ENCODE measurements around the gene CATSPER1. TPM values are rescaled to one million over a fixed set of nuclear protein-coding genes. Genes with fewer than 3 reads are reported as not detected.
A peak's percentile ranks its signal among the peaks of the same experiment; 100 is the strongest.

Gene CATSPER1
- total RNA-seq, 1 experiment from 2014 or later = 2.4 TPM

DNA sequence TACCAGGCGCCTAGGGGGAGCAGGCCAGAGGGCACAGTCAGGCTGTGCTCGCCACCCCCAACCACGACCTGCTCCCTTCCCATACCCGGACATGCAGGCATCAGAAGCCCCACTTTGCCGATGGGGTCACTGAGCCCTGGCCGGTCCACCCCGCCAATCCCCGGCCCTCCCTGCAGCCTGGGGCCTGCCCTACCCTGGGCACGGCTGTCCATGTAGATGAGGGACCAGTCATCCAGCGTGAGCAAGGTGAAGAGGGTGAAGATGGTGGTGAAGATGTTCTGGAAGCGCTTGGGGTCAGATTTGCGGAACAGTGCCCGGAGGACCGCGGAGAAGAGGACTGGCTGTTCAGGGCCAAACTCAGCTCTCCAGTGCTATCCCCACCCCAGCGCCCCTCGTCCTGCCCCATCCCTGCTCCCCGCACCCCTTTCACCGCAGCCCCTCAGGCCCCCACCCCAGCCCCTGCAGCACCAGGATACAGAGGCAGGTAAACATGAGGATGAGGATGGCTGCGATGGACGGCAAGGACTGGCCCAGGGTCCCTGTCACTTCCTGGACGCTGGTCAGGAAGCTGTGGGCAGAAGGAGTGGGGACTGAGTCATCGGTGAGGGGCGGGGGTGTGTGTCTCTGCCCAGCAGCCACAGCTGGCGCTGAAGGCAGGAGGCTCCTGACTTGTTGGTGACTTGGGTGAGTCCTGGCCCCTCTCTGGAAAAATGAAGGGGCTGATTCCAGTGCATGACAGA, 5.5 kb downstream of the CATSPER1 start:
- peaks cover 3% of the 10 kb centered on the region; the same call in 1 of the 2 replicates for H3K79me2 ChIP-seq (ENCODE audit: insufficient read depth, low read length)
- ATAC-seq (peak; percentile 73), DNase-seq (ENCODE audit: low read depth, low spot score) (no peak)
- ChIA-PET CTCF (interaction anchor here (0.6 to 3.0 kb wide), 4 partner anchors 9 to 136 kb away, joined by 3 to 22 read pairs (median 10); partner anchors contain the start of genes CST6 and FIBP), POLR2A (interaction anchor here (1.0 to 2.8 kb wide), 3 partner anchors 9 to 24 kb away, joined by 4 to 10 read pairs (median 4); partner anchors contain the start of genes BANF1 and CST6), RAD21 (ENCODE audit: low non-redundant PET in 1 of 2, low total read pairs in 2 of 2, uncharacterized antibody in 2 of 2, unreplicated experiment in 2 of 2) (interaction anchor here in 1 of 2 experiments (0.7 kb wide), 1 partner anchor 241 kb away, joined by 11 read pairs; no protein-coding TSS in a partner anchor)
- H3K9me3 ChIP-seq (ENCODE audit: control insufficient read depth in 1 of 2, insufficient read depth in 1 of 2, low read depth in 1 of 2, low read length in 2 of 2) = no peaks in the 10 kb centered on the region
- H3K36me3 ChIP-seq (ENCODE audit: control insufficient read depth in 1 of 2, insufficient read depth in 2 of 2, low read length in 2 of 2) = no peaks in the 10 kb centered on the region
- H3K27ac ChIP-seq (ENCODE audit: low read depth, low read length) = peak overlapping the region; percentile 65
- peak overlapping the region; percentile 72 for H3K4me2 ChIP-seq (ENCODE audit: low read length)
- TSS peak; percentile 74 for BruUV-seq (replicated peaks)
- H4K20me1 ChIP-seq (ENCODE audit: insufficient read depth) = no peaks in the 10 kb centered on the region
- no peak overlapping the region for H2AFZ ChIP-seq (ENCODE audit: low read depth, low read length, poor library complexity, severe bottlenecking)
- no peaks in the 10 kb centered on the region for H3K9me2 ChIP-seq (ENCODE audit: insufficient read depth)
- TF ChIP-seq POLR2AphosphoS5 (IDR thresholded peaks at IDR 0.05; ENCODE audit: low read depth, low read length) = peak; percentile 64
- TF ChIP-seq EZH2 (IDR thresholded peaks at IDR 0.05) = no peak
- peak; percentile 54 for TF ChIP-seq YY1 (IDR thresholded peaks at IDR 0.05; ENCODE audit: extremely low read depth, insufficient replicate concordance, low read depth, low read length)
- H3K4me1 ChIP-seq (ENCODE audit: control insufficient read depth in 1 of 2, insufficient read depth in 2 of 2, low read length in 2 of 2) = peaks cover 25 to 65% of the 10 kb centered on the region in 2 experiments
- peak overlapping the region; percentile 21 to 31 for H3K4me3 ChIP-seq (replicated peaks in 1 of 2; ENCODE audit: low read depth in 1 of 2, low read length in 2 of 2)
- no peaks in the 10 kb centered on the region for H3K27me3 ChIP-seq (ENCODE audit: insufficient read depth, low read length)
- intact Hi-C loops (cut with micrococcal nuclease) = no loop called here
- peak overlapping the region; percentile 48 for H3K9ac ChIP-seq (ENCODE audit: low read length)

DNA sequence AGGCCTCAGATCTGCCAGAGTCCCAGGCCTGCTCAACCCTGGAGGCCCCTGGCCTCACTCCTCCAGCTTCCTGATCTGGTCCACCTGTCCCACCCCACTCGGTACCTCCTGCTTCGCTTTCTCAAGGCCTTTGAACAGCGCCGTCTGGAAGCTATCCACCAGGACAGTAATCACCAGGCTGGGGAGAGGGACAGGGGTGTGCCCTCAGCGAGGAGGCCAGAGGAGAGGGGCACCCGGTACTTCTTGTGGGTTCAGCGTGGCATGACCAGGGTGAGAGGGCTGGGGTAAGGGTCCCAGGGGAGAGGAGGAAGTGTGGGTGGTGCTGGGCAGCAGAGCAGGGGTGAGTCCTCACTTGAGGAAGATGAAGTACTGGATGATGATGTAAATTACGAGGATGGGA, 6.1 kb downstream of the CATSPER1 start:
- H3K9me2 ChIP-seq (ENCODE audit: insufficient read depth) = no peaks in the 10 kb centered on the region
- TF ChIP-seq EGR1 (IDR thresholded peaks at IDR 0.05; ENCODE audit: low read depth) (no peak), ELF1 (IDR thresholded peaks at IDR 0.05; ENCODE audit: borderline replicate concordance, low read depth) (no peak), SP1 (IDR thresholded peaks at IDR 0.05; ENCODE audit: low read depth) (no peak), ZNF274 (IDR thresholded peaks at IDR 0.05; ENCODE audit: low read depth, low read length) (no peak), EZH2phosphoT487 (IDR thresholded peaks at IDR 0.05; ENCODE audit: borderline replicate concordance) (no peak), YY1 (IDR thresholded peaks at IDR 0.05; ENCODE audit: extremely low read depth, insufficient replicate concordance, low read depth, low read length) (no peak), JUND (IDR thresholded peaks at IDR 0.05) (no peak)
- TF ChIP-seq, protein P1, sequence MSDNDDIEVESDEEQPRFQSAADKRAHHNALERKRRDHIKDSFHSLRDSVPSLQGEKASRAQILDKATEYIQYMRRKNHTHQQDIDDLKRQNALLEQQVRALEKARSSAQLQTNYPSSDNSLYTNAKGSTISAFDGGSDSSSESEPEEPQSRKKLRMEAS (IDR thresholded peaks at IDR 0.05) = no peak
- H3K9ac ChIP-seq (ENCODE audit: low read length) = peak overlapping the region; percentile 48; the same call in 1 of the 2 replicates
- intact Hi-C loops (cut with micrococcal nuclease) = no loop called here
- no peaks in the 10 kb centered on the region for H3K36me3 ChIP-seq (ENCODE audit: control insufficient read depth in 1 of 2, insufficient read depth in 2 of 2, low read length in 2 of 2)
- peaks cover 31 to 71% of the 10 kb centered on the region in 2 experiments for H3K4me1 ChIP-seq (ENCODE audit: control insufficient read depth in 1 of 2, insufficient read depth in 2 of 2, low read length in 2 of 2)
- H2AFZ ChIP-seq (ENCODE audit: low read depth, low read length, poor library complexity, severe bottlenecking) = no peak overlapping the region
- DNase-seq (ENCODE audit: low read depth, low spot score) (no peak), ATAC-seq (no peak)
- peak overlapping the region in 1 of 2 experiments; percentile 21; a peak in 2 of 4 replicates for H3K4me3 ChIP-seq (replicated peaks in 1 of 2; ENCODE audit: low read depth in 1 of 2, low read length in 2 of 2)
- H3K27me3 ChIP-seq (ENCODE audit: insufficient read depth, low read length) = no peaks in the 10 kb centered on the region
- H3K9me3 ChIP-seq (ENCODE audit: control insufficient read depth in 1 of 2, insufficient read depth in 1 of 2, low read depth in 1 of 2, low read length in 2 of 2) = no peaks in the 10 kb centered on the region
- peak overlapping the region; percentile 72 for H3K4me2 ChIP-seq (ENCODE audit: low read length)
- RAD21 ChIA-PET (ENCODE audit: low non-redundant PET in 1 of 2, low total read pairs in 2 of 2, uncharacterized antibody in 2 of 2, unreplicated experiment in 2 of 2) = no interaction called here
- no peaks in the 10 kb centered on the region for H4K20me1 ChIP-seq (ENCODE audit: insufficient read depth)
- peaks cover 3% of the 10 kb centered on the region; the same call in 1 of the 2 replicates for H3K79me2 ChIP-seq (ENCODE audit: insufficient read depth, low read length)
- CTCF ChIA-PET = interaction anchor here (3.0 kb wide), 1 partner anchor 25 kb away, joined by 14 read pairs; no protein-coding TSS in a partner anchor
- POLR2A ChIA-PET = interaction anchor here (1.9 to 2.8 kb wide), 2 partner anchors 9 to 18 kb away, joined by 4 to 10 read pairs; partner anchors contain the start of genes BANF1 and CST6
- peak overlapping the region; percentile 48; the same call in 1 of the 2 replicates for H3K27ac ChIP-seq (ENCODE audit: low read depth, low read length)
- BruUV-seq (replicated peaks) = no TSS peak

Measured in HCT116 (cell line).